ENCODE data around the gene TNFSF13B.

GRCh38 chr13:108313382-108313781, 43.9 kb downstream of the TNFSF13B start:
- TF ChIP-seq POLR2A (IDR thresholded peaks at IDR 0.05) (no peak), CTCF (IDR thresholded peaks at IDR 0.05) (no peak), EP300 (IDR thresholded peaks at IDR 0.05) (no peak)
